Mammary epithelial cell (primary cell): Measurements from ENCODE around the gene CTIF.

Source experiments
- CTCF ChIP-seq, 2 donors: IDR thresholded peaks in 1 of 2; conservative IDR thresholded peaks in 1 of 2; 2 replicates each; pipeline ENCODE4 v1.5.1; 2011 to 2012; ENCODE audit warnings: inconsistent platforms in 2 of 2, low read length in 2 of 2, mild to moderate bottlenecking in 2 of 2, control low read depth in 1 of 2, low read depth in 1 of 2; ENCODE audit not compliant: insufficient read depth in 1 of 2; ENCODE audit errors: extremely low read depth in 1 of 2
- EZH2 ChIP-seq: IDR thresholded peaks from 2 replicates; pipeline ENCODE4 v1.6.1; 2012; ENCODE audit warnings: low read length, inconsistent platforms, borderline replicate concordance

GRCh38 chr18:48831802-48832201 lies 293.0 kb downstream of the CTIF start:
- TF ChIP-seq CTCF (conservative IDR thresholded peaks at IDR 0.05 in 1 of 2, IDR thresholded peaks at IDR 0.05 in 1 of 2; ENCODE audit: extremely low read depth in 1 of 2, insufficient read depth in 1 of 2, low read depth in 1 of 2, low read length in 2 of 2) (no peak), EZH2 (no peak)
